GM12875 (cell line): ENCODE measurements around the gene GRM4.

ENCODE experiments used
- H3K4me3 ChIP-seq: one replicate; pipeline ENCODE4 v1.5.1; 2011; ENCODE audit warnings: low read depth, low read length, control low read depth
- TF ChIP-seq, protein P1 (sequence below): IDR thresholded peaks from 2 replicates; pipeline ENCODE4 v1.5.1; 2011; ENCODE audit warnings: low read depth, mild to moderate bottlenecking, control low read depth, inconsistent platforms, low read length, moderate library complexity, borderline replicate concordance; ENCODE audit not compliant: insufficient read depth

Gene GRM4

DNA sequence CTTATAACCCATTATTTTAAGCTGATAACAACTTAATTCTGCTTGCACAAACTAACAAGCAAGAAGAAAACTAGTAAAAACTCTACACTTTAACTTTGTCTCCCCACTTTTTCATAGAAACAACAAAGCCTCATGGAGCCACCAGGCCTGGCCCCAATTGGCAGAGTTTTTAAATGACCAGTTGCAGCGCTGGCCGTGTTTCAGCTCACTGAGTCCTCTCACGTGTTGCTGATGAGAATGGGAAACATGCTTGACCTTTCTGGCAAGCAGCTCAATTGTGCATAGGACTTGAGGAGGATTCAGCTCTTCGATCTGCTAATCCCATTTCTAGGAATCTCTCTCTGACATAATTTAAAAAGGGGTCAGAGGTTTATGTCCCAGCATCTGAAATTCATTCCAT, 24.5 kb upstream of the GRM4 start:
- TF ChIP-seq, protein P1, sequence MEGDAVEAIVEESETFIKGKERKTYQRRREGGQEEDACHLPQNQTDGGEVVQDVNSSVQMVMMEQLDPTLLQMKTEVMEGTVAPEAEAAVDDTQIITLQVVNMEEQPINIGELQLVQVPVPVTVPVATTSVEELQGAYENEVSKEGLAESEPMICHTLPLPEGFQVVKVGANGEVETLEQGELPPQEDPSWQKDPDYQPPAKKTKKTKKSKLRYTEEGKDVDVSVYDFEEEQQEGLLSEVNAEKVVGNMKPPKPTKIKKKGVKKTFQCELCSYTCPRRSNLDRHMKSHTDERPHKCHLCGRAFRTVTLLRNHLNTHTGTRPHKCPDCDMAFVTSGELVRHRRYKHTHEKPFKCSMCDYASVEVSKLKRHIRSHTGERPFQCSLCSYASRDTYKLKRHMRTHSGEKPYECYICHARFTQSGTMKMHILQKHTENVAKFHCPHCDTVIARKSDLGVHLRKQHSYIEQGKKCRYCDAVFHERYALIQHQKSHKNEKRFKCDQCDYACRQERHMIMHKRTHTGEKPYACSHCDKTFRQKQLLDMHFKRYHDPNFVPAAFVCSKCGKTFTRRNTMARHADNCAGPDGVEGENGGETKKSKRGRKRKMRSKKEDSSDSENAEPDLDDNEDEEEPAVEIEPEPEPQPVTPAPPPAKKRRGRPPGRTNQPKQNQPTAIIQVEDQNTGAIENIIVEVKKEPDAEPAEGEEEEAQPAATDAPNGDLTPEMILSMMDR = no peak
- no peak overlapping the region for H3K4me3 ChIP-seq

DNA sequence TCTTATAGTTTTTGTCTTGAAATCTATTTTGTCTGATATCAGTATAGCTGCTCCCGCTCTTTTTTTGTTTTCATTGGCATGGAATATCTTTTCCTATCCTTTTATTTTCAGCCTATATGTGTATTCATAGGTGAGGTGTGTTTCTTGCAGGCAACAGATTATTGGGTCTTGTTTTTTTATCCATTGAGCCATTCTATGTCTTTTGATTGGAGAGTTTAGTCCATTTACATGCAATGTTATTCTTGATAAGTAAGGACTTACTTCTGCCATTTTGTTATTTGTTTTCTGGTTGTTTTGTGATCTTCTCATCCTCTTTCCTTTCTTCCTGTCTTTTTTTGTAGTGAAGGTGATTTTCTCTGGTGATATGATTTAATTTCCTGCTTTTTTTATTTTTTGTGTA, 24.0 kb upstream of the GRM4 start:
- H3K4me3 ChIP-seq = no peak overlapping the region
- TF ChIP-seq, protein P1 = no peak

DNA sequence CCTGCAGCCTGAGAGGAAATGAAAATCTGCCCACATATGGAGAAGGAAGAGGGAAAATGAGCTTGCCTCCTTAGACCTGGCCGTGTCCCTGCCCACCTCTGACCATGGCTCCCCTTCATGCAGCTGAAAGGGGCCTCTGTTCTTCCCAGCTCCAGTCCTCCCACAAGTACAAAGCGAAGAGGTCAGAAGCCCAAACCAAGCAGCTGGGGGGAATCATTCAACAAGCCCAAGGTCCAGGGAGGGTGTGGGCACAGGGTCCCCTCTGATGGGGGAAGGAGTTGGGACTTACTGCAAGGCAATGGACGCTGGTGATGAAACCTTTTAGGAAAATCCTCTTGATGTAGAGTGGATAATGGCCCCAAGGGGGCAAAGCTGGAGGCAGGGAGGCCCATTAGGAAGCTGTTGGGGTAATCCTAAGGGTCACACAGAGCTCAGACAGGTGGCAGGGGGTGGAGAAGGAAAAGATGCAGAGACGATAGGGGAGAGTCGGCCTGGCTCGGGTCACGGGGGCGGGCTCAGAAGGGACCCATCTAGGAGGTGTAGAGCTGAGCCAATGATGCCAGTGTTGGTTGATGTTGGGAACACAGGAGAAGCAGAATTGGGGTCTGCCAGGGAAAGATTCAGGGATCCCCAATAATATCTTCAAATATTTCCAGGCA, 16.1 kb upstream of the GRM4 start:
- no peak overlapping the region for H3K4me3 ChIP-seq
- TF ChIP-seq, protein P1 = no peak

DNA sequence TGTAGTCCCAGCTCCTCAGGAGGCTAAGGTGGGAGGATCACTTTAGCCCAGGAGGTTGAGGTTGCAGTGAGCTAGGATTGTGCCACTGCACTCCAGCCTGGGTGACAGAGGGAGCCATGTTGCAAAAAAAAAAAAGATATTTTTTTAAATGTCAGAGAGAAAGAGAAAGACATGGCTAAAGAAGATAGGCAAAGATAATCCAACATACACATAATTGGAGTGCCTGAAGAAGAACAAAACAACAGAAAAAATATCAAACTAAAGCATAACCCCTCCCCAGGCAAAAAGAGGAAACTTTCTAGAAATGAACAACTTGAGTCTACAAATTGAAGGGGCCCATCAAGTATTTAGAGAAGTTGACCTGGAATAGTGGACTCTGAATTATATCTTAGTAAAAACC, 14.0 kb upstream of the GRM4 start:
- H3K4me3 ChIP-seq = no peak overlapping the region
- TF ChIP-seq, protein P1 = no peak

DNA sequence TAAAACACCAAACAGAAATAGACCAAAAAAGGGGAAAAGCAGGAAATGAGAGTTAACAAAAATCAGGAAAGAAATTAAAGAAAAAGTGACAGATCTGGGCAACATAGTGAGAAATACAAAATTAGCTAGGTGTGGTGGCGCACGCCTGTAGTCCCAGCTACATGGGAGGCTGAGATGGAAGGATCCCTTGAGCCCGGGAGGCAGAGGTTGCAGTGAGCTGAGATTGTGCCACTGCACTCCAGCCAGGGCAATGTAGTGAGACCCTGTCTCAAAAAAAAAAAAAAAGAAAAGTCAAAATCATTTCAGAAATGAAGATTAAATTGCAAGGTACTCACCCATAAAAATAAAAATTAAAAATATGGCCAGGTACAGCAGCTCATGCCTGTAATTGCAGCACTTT, 13.0 kb upstream of the GRM4 start:
- TF ChIP-seq, protein P1 = no peak
- H3K4me3 ChIP-seq = no peak overlapping the region

DNA sequence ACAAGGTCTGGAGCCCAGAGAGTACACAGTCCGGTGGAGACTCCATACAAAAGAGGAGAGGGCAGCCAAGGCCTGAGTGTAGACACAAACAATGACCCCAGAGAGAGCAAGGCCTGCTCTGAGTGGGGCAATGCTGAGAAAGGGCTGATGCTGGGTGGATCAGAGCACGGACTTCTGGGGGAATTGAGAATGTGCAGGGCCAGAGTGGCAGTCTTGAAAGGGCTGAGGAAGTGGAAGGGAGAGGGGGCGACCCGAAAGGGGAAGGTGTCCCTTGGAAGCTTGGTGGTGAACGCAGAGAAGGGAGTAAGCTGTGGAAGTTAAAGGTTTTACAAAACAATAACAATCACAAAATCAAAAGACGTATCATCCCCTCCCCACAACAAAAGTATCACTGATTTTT, 12.0 kb upstream of the GRM4 start:
- no peak overlapping the region for H3K4me3 ChIP-seq
- TF ChIP-seq, protein P1 = no peak

DNA sequence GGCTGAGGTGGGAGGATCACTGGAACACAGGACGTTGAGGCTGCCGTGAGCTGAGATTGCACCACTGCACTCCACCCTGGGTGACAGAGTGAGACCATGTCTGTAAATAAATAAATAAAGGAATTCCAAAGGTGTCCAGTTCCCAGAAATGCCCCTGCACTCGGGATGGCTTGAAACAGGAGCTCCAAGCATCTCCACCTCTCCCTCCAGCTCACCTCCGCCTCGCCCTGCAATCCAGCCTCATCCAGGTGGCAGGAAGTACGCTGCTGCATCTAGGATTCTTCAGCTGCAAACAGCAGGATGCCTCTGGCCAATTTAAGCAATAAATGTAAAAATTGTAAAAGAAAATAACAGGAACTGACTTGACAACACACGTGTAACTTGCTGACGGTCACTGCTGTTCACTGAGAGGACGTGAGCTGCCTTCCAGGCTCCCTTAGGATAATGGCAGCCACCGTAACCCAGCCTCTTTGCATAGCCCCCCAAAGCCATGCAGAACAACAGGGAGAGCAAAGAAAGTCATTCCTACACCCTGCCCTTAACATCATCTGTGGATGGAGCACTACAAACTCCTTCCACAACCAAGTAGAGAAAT, 11.4 kb upstream of the GRM4 start:
- H3K4me3 ChIP-seq = no peak overlapping the region
- TF ChIP-seq, protein P1 = no peak
